Measurements from ENCODE around the gene FBXO34. TPM values are rescaled to one million over a fixed set of nuclear protein-coding genes. Genes with fewer than 3 reads are reported as not detected.

The FBXO34 gene
- total RNA-seq, 2 experiments from 2014 or later = 26.3 to 28.8 TPM

- H3K9me3 ChIP-seq (ENCODE audit: low read length) = no peaks in the 10 kb centered on the region
- no peaks in the 10 kb centered on the region for H3K9me2 ChIP-seq (ENCODE audit: insufficient read depth, low read length)
- H3K79me2 ChIP-seq (ENCODE audit: insufficient read depth, low read depth, low read length) = no peaks in the 10 kb centered on the region
- no peaks in the 10 kb centered on the region for H3K4me1 ChIP-seq (ENCODE audit: insufficient read depth, low read length, poor library complexity, severe bottlenecking)
- H3K4me2 ChIP-seq (ENCODE audit: low read length) = no peak overlapping the region
- no TSS peak for BruUV-seq (replicated peaks)
- no peak overlapping the region for H3K27ac ChIP-seq (ENCODE audit: low read depth, low read length, poor library complexity, severe bottlenecking)
- H3K4me3 ChIP-seq (ENCODE audit: low read depth, low read length, poor library complexity, severe bottlenecking) = no peak overlapping the region
- TF ChIP-seq CTCF (conservative IDR thresholded peaks at IDR 0.05; ENCODE audit: low read length) = no peak
- no peak for TF ChIP-seq EZH2phosphoT487 (IDR thresholded peaks at IDR 0.05; ENCODE audit: borderline replicate concordance, low read depth, low read length)
- H2AFZ ChIP-seq (ENCODE audit: low read length) = no peak overlapping the region
- POLR2A ChIA-PET = interaction anchor here (0.6 to 2.1 kb wide), 2 partner anchors 85 to 320 kb away, joined by 3 to 10 read pairs; partner anchors contain the start of gene FBXO34
- intact Hi-C loops (cut with micrococcal nuclease; ENCODE audit: unreplicated experiment) = loop anchor here (10.0 kb wide), 1 partner anchor 271 kb away; no protein-coding TSS in a partner anchor
- H3K36me3 ChIP-seq (ENCODE audit: insufficient read depth, low read length) = peaks cover 26% of the 10 kb centered on the region
- DNase-seq (ENCODE audit: low spot score) = no peak
- H4K20me1 ChIP-seq (ENCODE audit: insufficient read depth, low read length) = no peaks in the 10 kb centered on the region
- CTCF ChIA-PET (ENCODE audit: unreplicated experiment) = interaction anchor here (1.5 kb wide), 1 partner anchor 7 kb away, joined by 3 read pairs; no protein-coding TSS in a partner anchor
Observed at GRCh38 chr14:55355922-55356321, 84.7 kb downstream of the FBXO34 start.

- no peak for DNase-seq (ENCODE audit: low spot score)
- no peaks in the 10 kb centered on the region for H4K20me1 ChIP-seq (ENCODE audit: insufficient read depth, low read length)
- H3K9me3 ChIP-seq (ENCODE audit: low read length) = no peaks in the 10 kb centered on the region
- no peaks in the 10 kb centered on the region for H3K79me2 ChIP-seq (ENCODE audit: insufficient read depth, low read depth, low read length)
- H3K4me2 ChIP-seq (ENCODE audit: low read length) = no peak overlapping the region
- CTCF ChIA-PET (ENCODE audit: unreplicated experiment) = interaction anchor here (1.1 kb wide), 1 partner anchor 86 kb away, joined by 5 read pairs; no protein-coding TSS in a partner anchor
- no peaks in the 10 kb centered on the region for H3K4me1 ChIP-seq (ENCODE audit: insufficient read depth, low read length, poor library complexity, severe bottlenecking)
- no peaks in the 10 kb centered on the region for H3K9me2 ChIP-seq (ENCODE audit: insufficient read depth, low read length)
- POLR2A ChIA-PET = interaction anchor here (2.1 kb wide), 1 partner anchor 86 kb away, joined by 10 read pairs; the partner anchor contains the start of gene FBXO34
- H3K36me3 ChIP-seq (ENCODE audit: insufficient read depth, low read length) = peaks cover 16% of the 10 kb centered on the region; the same call in 1 of the 2 replicates
- H3K27ac ChIP-seq (ENCODE audit: low read depth, low read length, poor library complexity, severe bottlenecking) = no peak overlapping the region
- H2AFZ ChIP-seq (ENCODE audit: low read length) = no peak overlapping the region
- BruUV-seq (replicated peaks) = no TSS peak
- H3K4me3 ChIP-seq (ENCODE audit: low read depth, low read length, poor library complexity, severe bottlenecking) = no peak overlapping the region
- intact Hi-C loops (cut with micrococcal nuclease; ENCODE audit: unreplicated experiment) = loop anchor here (10.0 kb wide), 1 partner anchor 272 kb away; no protein-coding TSS in a partner anchor
- no peak for TF ChIP-seq CTCF (conservative IDR thresholded peaks at IDR 0.05; ENCODE audit: low read length)
- TF ChIP-seq EZH2phosphoT487 (IDR thresholded peaks at IDR 0.05; ENCODE audit: borderline replicate concordance, low read depth, low read length) = no peak
Observed at GRCh38 chr14:55356913-55357312, 85.7 kb downstream of the FBXO34 start.

- Histone ChIP-seq H3K27ac (ENCODE audit: low read depth, low read length, poor library complexity, severe bottlenecking) (no peak overlapping the region), H3K4me3 (ENCODE audit: low read depth, low read length, poor library complexity, severe bottlenecking) (no peak overlapping the region), H3K4me1 (ENCODE audit: insufficient read depth, low read length, poor library complexity, severe bottlenecking) (no peaks in the 10 kb centered on the region), H3K79me2 (ENCODE audit: insufficient read depth, low read depth, low read length) (no peaks in the 10 kb centered on the region), H3K4me2 (ENCODE audit: low read length) (no peak overlapping the region), H3K9me3 (ENCODE audit: low read length) (no peaks in the 10 kb centered on the region), H4K20me1 (ENCODE audit: insufficient read depth, low read length) (no peaks in the 10 kb centered on the region), H2AFZ (ENCODE audit: low read length) (no peak overlapping the region), H3K36me3 (ENCODE audit: insufficient read depth, low read length) (peaks cover 8% of the 10 kb centered on the region; the same call in 1 of the 2 replicates), H3K9me2 (ENCODE audit: insufficient read depth, low read length) (no peaks in the 10 kb centered on the region)
- TF ChIP-seq EZH2phosphoT487 (IDR thresholded peaks at IDR 0.05; ENCODE audit: borderline replicate concordance, low read depth, low read length) (no peak), CTCF (conservative IDR thresholded peaks at IDR 0.05; ENCODE audit: low read length) (no peak)
- ChIA-PET CTCF (ENCODE audit: unreplicated experiment) (no interaction called here), POLR2A (interaction anchor here (0.6 to 1.4 kb wide), 2 partner anchors 10 to 90 kb away, joined by 3 read pairs; no protein-coding TSS in a partner anchor)
- DNase-seq (ENCODE audit: low spot score) = no peak
- intact Hi-C loops (cut with micrococcal nuclease; ENCODE audit: unreplicated experiment) = loop anchor here (10.0 kb wide), 1 partner anchor 275 kb away; no protein-coding TSS in a partner anchor
- BruUV-seq (replicated peaks) = no TSS peak
Observed at GRCh38 chr14:55359307-55359706, 88.1 kb downstream of the FBXO34 start.
